Ishikawa (cell line): ENCODE measurements around the gene MADCAM1.

ENCODE experiments used
- EP300 ChIP-seq: IDR thresholded peaks from 2 replicates; pipeline ENCODE4 v1.6.1; 2012; ENCODE audit warnings: borderline replicate concordance
- REST ChIP-seq: IDR thresholded peaks from 2 replicates; pipeline ENCODE4 v1.6.1; 2012; ENCODE audit warnings: low read depth, mild to moderate bottlenecking
- TAF1 ChIP-seq: IDR thresholded peaks from 2 replicates; pipeline ENCODE4 v1.6.1; 2012; ENCODE audit warnings: low read depth, mild to moderate bottlenecking
- YY1 ChIP-seq: IDR thresholded peaks from 2 replicates; pipeline ENCODE4 v1.6.1; 2012; ENCODE audit warnings: low read depth

- no peak for TF ChIP-seq EP300
- TF ChIP-seq REST: no peak
- TF ChIP-seq YY1: no peak
- TF ChIP-seq TAF1: no peak
These were observed 44.8 kb downstream of the MADCAM1 start for GRCh38 chr19:540867-541637.
